Stimulated activated CD8-positive, alpha-beta memory T cell treated with anti-CD3 and anti-CD28 coated beads, Interleukin-15, amount 100 ng/mL, for 4 hours (primary cell): ENCODE data around the gene ATP6V0D1.

Source experiments
- DNase-seq, 2 donors: peaks; one replicate each; pipeline ENCODE4 v3.0.0-alpha.2; 2020; ENCODE audit warnings: low read depth in 2 of 2

The ATP6V0D1 gene

GRCh38 chr16:67445913-67446907 lies 34.7 kb downstream of the ATP6V0D1 start:
- no peak for DNase-seq

GRCh38 chr16:67445441-67445912 lies 35.5 kb downstream of the ATP6V0D1 start:
- no peak for DNase-seq

- DNase-seq, result no peak
These were observed 35.9 kb downstream of the ATP6V0D1 start for GRCh38 chr16:67445126-67445426.

- no peak for DNase-seq
These were observed 36.5 kb downstream of the ATP6V0D1 start for GRCh38 chr16:67444259-67445125.

- no peak for DNase-seq
These were observed 37.7 kb downstream of the ATP6V0D1 start for GRCh38 chr16:67443265-67443664.

GRCh38 chr16:67442581-67443255 lies 38.2 kb downstream of the ATP6V0D1 start:
- DNase-seq, result no peak

- DNase-seq, result no peak
These were observed 39.0 kb downstream of the ATP6V0D1 start for GRCh38 chr16:67441907-67442306.

- DNase-seq, result no peak
These were observed 39.6 kb downstream of the ATP6V0D1 start for GRCh38 chr16:67441271-67441753.

- no peak for DNase-seq
These were observed 42.0 kb downstream of the ATP6V0D1 start for GRCh38 chr16:67438824-67439393.

- DNase-seq, result no peak
These were observed 42.7 kb downstream of the ATP6V0D1 start for GRCh38 chr16:67438098-67438791.

GRCh38 chr16:67437513-67437912 lies 43.4 kb downstream of the ATP6V0D1 start:
- no peak for DNase-seq

- no peak for DNase-seq
These were observed 44.2 kb downstream of the ATP6V0D1 start for GRCh38 chr16:67436640-67437193.

- DNase-seq, result no peak
These were observed 45.2 kb downstream of the ATP6V0D1 start for GRCh38 chr16:67435758-67436164.

GRCh38 chr16:67433131-67433719 lies 47.7 kb downstream of the ATP6V0D1 start:
- DNase-seq, result no peak

GRCh38 chr16:67432506-67432890 lies 48.5 kb downstream of the ATP6V0D1 start:
- no peak for DNase-seq

GRCh38 chr16:67431775-67432505 lies 49.0 kb downstream of the ATP6V0D1 start:
- DNase-seq, result no peak

GRCh38 chr16:67430977-67431774 lies 49.8 kb downstream of the ATP6V0D1 start, which contains the start of gene HSD11B2:
Gene HSD11B2 (plus strand): TSS chr16:67431121. CDS start chr16:67431249, 128 bp downstream.
- DNase-seq, result no peak

- peak in 1 of 2 donors; percentile 26 for DNase-seq
These were observed 50.4 kb downstream of the ATP6V0D1 start for GRCh38 chr16:67430504-67430976.
